ENCODE measurements around the gene ATP8A2.

DNA sequence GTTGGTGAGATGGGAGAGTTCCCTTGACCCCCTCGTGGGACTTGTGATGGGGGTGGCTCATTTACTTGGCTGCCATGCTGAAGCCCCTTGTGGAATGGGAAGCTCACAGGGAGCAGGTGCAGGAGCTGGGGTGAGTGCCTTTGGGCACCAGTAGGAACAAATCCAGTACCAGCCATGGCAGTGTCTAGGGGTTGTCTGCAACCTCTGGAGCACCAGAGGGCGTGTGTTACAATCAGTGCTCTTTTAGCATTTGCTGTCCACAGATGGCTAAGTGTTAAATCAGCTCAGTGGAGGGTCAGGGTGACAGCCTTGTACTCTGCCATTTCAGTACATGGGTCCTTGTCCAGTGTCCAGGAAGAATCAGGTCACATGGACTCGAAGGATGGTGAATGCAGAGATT is 75.6 kb downstream of the ATP8A2 start:
- no peak for TF ChIP-seq EP300 (IDR thresholded peaks at IDR 0.05)
- TF ChIP-seq, protein P1, sequence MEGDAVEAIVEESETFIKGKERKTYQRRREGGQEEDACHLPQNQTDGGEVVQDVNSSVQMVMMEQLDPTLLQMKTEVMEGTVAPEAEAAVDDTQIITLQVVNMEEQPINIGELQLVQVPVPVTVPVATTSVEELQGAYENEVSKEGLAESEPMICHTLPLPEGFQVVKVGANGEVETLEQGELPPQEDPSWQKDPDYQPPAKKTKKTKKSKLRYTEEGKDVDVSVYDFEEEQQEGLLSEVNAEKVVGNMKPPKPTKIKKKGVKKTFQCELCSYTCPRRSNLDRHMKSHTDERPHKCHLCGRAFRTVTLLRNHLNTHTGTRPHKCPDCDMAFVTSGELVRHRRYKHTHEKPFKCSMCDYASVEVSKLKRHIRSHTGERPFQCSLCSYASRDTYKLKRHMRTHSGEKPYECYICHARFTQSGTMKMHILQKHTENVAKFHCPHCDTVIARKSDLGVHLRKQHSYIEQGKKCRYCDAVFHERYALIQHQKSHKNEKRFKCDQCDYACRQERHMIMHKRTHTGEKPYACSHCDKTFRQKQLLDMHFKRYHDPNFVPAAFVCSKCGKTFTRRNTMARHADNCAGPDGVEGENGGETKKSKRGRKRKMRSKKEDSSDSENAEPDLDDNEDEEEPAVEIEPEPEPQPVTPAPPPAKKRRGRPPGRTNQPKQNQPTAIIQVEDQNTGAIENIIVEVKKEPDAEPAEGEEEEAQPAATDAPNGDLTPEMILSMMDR (IDR thresholded peaks at IDR 0.05) = no peak
